GM19324 (cell line): ENCODE measurements around the gene DGKI.

ENCODE experiments used
- ATAC-seq: cut with Tn5 transposase; IDR thresholded peaks from one replicate; pipeline ENCODE4 v1.9.1; 2021; ENCODE audit warnings: mild to moderate bottlenecking, moderate library complexity; ENCODE audit not compliant: unreplicated experiment, low FRiP score

The DGKI gene

GRCh38 chr7:137846827-137847567 lies at the start of gene DGKI:
TSS of gene DGKI (minus strand) at chr7:137846974.
- ATAC-seq, result no peak

DNA sequence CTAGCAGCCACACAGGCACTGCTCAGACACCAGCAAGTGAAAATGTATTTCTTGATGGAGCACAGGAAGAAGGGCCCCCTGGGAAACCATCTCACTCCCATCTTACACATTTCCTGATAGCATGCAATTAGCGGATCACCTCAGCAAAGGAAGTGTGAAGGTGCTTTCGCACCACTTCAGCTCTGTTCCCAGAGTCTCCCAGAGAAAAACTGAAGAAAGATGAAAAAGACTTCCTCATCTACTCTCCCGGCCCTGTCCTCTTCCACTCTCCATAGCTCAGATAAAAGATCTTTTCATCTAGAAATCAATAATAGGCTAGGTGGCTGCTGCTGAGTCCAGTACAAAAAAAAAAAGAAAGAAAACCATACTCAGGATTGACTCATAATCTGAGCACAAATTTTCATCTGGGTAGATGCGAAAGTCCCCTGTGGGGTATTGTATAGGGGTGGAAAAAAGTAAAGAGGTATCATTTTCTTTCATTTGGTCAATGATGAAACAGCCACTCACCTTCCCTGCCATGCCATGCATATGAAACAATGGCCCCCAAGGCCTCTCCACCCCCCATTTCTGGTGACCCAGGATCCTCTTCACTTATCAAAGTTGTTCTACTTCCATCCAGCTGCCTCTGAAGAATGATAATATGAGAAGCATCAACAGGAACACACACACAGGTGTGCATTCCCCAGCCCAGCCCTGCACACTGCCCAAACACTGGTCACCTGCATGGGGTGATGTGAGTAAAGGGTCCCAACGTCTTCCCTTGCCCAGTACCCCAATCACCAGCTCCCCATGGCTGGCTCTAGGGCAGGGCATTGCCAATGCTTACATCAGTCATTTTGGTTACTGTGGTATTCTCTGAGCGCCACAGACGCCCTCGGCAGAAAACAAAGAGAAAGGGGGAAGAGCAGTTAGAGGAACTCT lies 48.8 kb upstream of the DGKI start:
- ATAC-seq, result no peak

GRCh38 chr7:137893143-137893742 lies 46.5 kb upstream of the DGKI start:
- no peak for ATAC-seq

- no peak for ATAC-seq
These were observed 44.4 kb upstream of the DGKI start for GRCh38 chr7:137891016-137891655.

DNA sequence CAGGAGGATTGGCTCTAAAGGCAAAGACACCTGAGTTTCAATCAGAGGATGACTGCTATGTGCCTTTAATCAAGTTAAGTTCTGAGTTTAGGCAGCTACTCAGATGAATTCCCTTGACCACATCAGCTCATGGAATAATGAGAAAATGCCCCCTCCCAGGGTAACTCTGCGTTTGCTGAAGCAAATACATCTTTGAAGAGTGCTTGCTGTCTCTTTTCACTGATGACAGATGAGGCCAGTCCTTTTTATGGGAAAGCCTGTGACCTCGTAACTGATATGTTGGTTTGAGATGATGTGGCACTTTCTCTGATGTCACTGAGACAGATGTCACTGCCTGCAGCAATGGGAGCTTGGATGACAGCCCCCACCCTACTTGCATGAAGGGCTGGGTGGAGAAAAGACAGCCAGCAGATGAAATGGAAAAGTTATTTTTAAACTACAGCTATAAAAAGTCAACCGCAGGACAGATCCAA lies 43.7 kb upstream of the DGKI start:
- no peak for ATAC-seq

DNA sequence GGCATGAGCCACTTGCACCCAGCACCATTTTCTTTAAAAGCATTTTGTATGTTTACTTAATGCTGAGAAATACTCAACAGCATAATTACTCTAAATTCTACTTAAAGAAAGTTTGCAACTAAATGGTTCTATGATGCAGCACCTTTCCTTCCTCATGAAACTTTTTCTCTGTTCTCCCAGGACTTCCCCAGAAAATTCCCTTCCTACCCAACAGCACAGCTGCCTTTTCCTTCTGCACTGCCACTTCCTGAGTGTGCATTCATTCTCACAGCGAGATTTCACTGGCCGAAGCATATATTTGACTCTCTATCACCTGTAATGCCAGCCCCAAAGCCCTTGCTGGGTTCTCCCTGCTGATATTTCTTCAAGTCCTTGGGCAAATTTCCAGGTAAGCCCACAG lies 41.5 kb upstream of the DGKI start:
- ATAC-seq, result no peak

GRCh38 chr7:137886746-137887145 lies 40.0 kb upstream of the DGKI start:
- ATAC-seq, result no peak

- no peak for ATAC-seq
These were observed 39.5 kb upstream of the DGKI start for GRCh38 chr7:137886281-137886680.

- no peak for ATAC-seq
These were observed 38.9 kb upstream of the DGKI start for GRCh38 chr7:137885678-137886077.

GRCh38 chr7:137882806-137883205 lies 36.0 kb upstream of the DGKI start:
- no peak for ATAC-seq

DNA sequence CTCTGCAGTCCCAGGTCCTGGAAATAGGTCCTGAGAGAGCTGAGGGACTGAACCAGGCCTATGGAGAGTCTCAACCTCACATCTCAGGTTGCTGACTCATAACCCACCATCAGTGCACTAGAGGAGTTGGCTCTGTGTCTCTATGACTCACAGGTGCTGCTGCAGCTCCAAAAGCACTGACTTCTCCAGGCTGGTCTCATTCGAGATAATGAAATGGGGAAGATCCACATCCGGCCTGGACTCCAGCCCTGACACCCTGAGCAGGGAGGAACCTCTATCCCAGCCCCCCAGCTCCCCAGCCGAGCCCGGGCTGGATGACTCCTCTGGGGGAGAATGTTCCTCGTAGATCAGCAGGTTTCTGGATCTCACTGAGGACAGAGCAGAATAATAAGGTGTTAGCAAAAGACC lies 35.5 kb upstream of the DGKI start:
- ATAC-seq, result no peak

GRCh38 chr7:137881607-137882260 lies 35.0 kb upstream of the DGKI start:
- ATAC-seq, result no peak

DNA sequence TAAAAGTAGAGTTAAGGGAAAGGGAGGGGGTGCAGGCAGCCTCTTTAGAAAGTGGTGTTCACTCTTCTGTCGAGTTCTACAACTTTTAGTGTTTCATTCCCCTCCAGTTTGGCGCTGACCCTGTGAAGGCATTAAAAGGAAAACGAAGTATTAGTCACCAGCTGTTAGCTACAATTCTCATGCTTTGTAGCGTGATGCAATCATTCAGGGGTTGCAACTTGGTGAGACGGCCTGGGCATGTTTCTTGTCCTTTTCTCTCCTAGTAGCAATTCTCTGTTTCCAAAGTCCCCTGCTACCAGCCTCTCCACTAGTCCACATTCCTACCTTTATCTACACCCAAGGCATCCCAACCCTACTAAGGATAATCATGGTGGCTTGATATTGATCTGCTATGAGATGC lies 33.7 kb upstream of the DGKI start:
- ATAC-seq, result no peak

GRCh38 chr7:137879357-137880158 lies 32.8 kb upstream of the DGKI start:
- ATAC-seq, result no peak

DNA sequence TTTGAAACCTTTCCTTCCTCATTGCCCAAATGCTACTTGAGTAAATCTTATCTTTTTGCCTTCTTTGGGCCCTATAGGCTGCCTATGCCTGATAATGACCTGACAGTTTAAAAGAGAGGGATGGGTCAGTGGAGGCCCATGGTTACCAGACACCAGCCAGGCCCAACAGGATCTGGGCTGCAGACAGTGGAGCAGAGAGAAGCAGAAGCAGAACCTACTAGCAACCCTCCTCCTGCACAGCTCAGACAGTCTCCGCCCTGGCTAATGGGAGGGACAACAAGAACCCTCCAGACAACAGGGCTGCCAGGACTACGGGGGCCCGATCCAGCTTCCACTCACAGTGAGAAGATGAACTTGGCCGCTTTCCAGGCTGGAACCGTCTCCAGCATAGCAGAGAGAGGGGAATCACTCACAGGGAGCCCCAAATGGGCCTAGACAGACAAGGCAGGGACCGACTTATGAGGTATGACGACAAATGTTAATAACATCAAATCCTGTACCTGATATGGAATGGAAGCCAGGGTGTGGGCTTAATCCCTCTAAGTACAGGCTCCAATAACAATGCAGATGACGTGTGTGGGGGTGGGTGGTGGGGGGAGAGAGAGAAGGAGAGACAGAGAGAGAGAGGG lies 31.7 kb upstream of the DGKI start:
- no peak for ATAC-seq

DNA sequence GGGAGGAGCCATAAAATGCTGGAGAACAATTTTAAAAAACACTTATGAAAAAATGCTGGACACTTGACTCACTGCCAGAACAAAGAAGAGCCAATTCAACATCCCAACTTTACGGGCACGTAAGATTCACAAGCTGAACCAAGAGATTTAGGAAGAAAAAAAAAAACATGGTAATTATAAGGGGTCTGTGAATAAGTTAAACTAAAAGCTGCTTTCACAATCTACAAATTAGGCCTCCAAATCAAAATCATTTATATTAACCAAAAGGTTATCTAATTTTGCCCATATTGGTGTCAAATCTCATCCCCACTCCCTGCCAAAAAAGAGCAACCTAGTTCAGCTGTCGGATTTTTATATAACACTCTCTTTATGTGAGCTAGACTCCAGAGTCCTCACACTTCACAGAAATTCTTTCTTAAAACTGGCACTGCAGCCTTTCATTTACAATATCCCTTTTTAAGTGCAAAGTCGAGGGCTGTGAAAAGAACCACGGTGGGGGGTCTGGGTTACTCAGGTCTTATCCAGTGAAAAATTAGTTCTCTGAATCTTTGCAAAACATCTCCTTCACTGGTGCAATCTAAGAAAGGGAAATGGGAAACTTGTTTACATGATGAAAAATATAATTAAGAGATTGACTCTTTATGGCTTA lies 30.4 kb upstream of the DGKI start:
- ATAC-seq, result no peak

GRCh38 chr7:137875746-137876145 lies 29.0 kb upstream of the DGKI start:
- ATAC-seq, result no peak

DNA sequence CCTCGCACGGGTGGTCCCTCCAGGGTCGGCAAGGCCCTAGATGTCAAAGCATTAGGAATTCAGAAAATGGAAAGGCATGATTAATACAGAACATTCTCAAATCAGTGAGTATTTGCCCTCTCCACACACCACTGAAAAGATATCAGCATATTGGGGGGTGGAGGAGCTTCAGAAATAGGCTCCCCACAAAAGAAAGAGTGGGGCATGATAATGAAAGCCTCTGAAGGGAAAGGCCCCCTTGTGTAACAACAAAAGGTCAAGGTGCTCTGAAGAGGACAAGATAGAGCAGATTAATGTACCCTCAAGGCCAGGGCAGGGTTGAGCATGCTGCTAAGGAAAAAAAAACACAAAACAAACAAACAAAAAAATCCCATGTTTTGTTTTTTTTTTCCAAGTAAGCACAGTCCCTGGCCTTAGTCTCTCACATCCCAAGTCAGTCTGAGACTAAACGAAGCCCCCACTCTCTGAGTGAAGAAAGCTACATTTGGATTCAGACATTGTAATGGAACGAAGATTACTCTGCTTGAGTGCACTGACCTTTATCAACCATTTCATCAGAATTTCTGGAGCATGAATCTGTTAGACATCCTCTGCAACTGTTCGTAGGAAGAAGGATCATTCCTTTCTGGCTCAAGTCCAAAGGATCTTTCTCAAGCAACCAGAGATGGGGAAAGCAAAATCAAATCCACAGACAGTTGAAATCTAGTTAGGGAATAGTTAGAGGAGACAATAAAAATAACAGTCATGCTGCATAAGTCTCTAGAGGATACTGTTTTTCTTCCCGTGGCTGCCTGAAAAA lies 27.4 kb upstream of the DGKI start:
- ATAC-seq, result no peak
